Hematopoietic multipotent progenitor cell treated with erythropoietin and hydrocortisone succinate and interleukin-3 and kit ligand, for 6 days (in vitro differentiated cells): ENCODE results near the gene MN1.
"Not testable (repeated sequence)": the region's sequence is repeated elsewhere in the genome, so short reads cannot be mapped to it uniquely, and the experiment has no call there.

Experiments used
- DNase-seq: peaks from one replicate; pipeline ENCODE4 v3.0.0-alpha.2; 2015

The MN1 gene

DNA sequence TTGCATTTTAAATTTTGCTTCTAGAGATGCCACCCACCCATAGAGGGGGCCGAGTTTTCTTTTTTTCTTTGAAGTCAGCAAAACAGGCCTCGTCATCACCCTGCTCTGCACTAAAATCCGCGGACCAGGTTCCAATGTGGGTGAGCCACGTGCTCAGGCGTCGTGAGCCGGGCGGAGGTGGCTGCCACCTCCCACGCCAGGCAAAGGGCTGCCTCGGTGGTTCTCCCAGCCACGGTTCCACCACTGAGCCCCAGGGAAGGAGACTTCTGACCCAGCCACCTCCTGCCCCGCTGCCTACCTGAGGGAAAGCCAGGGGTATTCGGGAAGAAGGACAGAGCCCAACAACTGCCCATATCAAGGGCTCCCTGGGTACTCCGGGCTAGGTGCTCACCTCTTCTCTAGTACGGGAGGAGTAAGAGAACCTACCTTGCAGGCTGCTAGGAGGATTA, 45.3 kb downstream of the MN1 start:
- DNase-seq: no peak

DNA sequence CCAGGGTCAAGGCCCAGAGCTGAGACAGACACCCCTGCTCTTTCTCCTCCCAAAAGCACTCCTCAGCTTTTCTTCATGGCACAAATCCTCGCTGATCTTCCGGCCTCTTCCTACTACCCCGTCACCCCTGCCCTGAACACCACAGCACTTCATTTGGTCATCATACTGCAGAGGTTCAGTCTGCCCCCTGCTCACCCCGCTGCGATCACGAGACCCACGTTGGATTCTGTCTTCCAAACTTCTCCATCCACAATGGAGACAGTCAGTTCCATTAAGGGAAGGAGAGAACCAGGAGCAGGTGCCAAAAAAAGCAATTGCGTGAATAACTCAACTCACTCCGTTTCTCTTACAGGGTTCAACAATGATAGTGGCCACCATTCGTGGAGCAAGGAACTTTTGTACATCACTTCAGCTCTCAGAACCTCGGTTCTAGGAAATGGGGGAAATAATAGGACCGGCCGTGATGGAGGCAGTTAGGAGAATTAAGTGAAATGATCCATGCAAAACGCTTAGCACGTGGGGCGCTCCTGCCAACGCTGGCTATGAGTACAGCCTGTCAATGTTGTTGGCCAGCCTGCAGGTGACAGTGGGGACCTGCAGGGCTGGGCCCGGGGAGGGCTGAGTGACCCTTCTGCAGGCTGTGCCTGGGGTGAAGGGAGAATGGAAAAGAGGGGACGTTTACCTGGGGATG, 45.9 kb downstream of the MN1 start:
- no peak for DNase-seq

DNA sequence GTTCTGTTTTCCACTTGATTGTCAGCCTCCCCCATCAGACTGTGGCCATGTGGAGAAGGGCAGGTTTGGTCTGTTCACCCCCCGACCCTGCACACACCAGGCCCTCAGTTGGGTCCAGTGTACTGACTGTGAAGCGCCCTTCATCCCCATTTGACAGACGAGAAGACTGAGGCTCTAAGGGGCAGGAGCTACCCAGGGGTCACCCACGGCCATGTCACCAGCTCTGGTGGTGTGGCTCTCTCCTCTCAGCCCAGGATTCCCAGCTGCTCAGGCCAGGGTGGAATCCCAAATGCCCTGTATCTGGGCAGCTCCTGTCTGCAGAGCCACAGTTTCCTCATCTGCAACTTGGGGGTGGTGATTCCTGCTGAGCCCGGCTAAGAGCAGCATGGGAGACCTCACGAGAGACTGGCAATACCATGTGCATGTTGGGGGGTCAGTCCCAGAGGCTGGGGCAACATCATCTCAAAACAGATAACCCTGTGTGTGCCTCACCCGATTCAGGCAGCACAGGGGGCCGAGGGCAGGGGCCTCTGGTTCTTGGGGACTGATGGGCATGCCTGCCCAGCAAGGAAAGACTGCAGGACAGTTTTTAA, 46.6 kb downstream of the MN1 start:
- no peak for DNase-seq

DNA sequence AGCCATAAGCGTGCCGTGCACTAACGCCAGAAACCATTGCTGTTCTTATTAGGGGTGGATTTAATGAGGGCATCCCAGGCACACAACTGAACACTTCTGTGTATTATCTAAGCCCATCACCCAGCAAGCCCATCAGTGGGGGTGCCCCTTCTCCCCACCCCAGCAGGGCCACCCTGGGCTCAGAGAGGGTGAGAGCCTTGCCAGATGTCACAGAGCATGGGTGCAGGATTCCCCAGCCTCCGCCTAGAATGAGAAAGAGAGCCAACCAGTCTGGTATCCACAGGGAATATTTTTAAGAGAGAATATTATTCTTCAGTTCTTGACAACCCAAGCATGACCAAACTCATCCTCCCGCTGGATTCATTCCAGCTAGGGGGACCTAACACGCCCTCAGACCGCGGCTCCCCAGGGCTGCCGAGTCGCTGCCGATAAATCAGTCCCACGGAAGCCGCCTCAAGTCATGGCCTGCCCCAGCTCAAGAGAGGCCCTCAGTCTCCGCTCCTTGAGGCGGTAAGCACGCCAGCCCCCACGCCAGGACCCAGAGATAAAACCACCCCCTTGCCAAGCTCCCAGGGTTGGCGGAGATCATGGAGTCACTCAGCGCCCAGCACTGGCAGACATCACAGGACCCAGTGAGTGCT, 47.2 kb downstream of the MN1 start:
- no peak for DNase-seq

DNA sequence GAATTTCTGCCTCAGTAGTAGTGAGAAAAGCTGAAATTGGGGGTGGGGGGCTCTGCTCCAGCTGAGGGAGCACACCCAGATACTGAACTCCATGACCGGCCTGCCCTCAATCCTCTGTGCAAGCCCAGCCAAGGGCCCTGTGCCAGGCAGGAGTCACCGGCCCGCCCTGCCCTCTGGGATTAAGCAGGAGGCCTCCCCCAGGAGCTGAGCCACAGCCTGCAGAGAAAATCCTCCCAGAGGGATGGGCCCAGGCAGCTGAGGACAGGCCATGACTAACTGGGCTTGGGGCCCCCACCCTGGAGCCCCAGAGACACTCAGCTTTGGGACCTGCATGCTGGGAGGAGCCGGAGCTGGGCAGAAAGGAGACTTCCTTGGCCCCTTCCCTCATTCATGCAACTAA, 48.8 kb downstream of the MN1 start:
- DNase-seq: no peak

DNA sequence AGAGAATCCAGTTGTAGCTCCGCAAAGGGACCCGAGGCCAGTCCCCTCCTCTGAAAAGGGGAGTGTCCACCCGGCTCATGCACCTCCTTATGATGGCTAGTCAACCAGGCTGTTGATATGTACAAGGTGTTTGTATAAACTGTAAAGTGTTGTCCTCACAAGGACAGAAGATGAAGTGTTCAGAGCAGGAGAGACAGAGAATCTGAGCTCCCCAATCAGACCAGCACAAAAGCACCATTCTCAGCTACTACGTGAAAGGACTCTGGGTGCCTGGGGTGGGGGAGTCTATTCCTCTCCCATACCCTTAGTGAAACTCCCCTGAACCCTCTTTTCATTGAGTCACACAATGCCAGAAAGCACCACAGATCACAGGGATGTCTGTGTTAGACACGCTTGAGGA, 49.4 kb downstream of the MN1 start:
- no peak for DNase-seq

DNA sequence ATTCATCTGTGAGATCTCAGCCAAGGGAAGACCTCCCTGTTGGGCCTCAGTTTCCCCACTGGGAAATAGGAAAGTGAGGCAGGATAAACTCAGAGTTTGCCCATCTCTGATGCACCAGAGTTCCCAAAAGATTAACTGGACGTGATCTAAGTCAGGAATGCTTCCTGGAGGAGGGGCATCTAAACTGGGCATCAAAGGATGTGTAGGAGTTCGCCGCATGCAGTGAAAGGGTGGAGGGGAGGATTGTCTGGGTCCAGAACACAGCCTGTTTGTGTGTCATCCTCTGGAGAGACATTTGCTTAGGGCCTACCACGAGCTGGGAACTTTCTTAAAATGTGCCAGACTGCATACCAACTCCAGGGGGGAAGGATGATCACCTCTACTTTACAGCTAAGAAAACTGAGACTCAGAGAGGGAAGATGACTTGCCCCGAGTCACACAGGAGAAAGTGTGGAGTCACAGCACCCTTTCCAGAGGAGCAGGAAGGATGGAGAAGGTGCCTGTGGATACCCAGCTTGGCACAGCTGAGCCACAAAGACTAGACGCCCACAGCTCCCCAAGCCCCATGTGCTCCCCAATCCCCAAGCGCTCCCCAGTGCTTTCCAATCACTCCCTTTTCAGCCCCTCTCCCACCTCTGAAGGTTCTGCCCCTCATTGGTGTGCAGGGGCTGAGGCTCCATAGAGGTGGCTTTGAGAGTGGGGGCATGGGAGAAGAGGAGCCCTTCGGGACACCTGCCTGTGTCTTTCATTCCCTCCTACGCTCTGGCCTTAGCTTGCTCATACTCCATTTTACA, 50.1 kb downstream of the MN1 start:
- no peak for DNase-seq

DNA sequence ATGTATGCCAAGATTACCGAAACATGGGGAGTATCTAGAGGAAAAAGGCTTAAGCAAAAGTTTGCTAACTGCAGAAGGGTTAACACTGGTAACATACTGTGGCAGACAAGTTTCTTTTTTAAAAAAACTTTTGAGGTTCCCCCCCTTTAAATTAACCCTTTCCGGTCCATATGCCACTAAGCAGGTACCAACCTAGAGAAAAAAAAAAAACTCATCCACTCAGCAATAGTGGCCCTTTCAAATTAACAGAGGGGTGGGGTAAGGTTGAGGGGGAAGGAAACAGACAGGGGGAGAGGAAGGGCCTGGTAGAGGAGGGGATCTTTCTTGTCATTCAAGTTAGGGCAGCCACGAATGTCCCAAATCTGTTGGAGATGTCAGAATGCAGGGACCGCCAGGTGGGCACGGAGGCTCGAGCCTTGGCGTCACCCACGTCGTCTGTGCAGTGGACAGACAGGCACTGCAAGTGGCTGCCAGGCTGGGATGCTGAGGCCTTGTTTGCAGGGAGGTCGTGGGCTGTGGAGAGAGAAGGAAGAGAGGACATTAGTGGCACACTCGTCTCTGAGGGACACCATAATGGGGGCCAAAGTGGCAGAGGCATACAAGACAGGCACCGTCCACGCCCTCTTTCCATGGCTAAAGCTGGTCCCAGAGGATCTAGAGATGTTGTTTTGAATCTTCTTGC, 50.8 kb downstream of the MN1 start:
- no peak for DNase-seq

DNA sequence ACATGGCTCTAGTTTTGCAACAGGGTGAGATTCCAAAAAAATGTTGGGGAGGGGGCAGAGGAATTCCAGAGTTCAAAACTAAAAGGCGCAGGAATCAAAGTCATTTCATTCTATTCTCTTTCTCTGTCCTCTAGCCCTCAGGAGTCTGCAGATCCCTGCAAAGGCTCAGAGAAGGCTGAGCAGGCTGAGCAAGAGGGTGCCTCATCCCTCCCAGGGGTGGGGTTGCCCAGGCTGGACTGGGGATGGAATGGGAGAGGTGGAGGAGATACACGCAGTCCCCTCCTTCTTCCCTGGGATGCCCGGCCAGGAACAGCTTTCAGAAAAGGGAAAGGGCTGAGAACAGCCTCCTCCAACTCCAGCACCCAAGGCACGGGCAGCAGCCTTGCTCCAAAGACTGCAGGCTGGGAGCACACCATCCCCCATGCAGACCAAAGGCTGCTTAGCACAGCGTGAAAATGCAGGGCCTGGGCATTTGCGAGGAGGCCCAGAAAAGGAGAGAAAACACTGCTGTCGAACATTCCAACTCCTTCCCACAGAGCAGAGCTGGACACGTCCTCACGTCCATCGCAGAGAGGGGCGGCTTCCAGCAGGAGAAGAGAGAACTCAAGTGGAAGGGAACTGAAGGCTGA, 51.8 kb downstream of the MN1 start:
- no peak for DNase-seq

DNA sequence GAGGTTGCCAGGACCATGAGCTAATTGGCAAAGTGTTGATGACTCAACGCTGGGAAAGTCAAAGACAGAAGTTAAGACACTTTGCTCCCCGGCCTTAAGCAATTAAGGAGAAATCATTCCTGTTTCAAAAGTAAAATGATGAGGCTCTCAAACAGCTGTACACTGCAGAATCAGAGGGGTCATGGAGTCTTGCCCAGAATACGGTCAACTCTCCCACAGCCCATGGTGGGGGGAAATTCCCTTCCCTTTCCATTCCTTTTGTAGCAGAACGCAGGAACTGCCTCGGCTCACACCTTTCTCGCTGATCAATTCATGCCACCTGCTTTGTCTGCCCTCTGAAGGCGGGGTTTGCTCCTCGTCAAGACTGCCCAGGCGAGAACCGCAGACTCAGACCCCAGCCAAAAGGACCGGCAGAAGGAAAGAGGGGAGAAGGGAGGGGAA, 52.8 kb downstream of the MN1 start:
- DNase-seq: no peak

DNA sequence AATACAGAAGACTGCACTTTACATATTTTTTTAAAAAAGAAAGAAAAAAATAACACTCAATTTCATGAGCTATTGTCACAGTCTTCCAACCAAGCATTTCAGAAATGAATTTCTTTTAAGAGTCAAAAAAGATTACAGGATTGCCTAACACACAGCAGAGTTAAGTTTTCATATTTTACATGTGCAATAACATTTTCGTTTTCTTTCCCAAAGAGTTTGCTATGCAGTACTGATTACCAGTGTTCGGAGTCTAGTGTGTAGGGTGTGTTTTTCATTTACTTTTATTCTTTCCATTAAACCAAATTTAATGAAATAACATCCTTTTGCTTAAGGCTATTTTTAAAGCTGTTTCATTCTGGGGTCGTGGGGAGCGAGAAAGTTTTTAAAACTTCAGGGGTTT, 53.2 kb downstream of the MN1 start:
- DNase-seq: no peak

DNA sequence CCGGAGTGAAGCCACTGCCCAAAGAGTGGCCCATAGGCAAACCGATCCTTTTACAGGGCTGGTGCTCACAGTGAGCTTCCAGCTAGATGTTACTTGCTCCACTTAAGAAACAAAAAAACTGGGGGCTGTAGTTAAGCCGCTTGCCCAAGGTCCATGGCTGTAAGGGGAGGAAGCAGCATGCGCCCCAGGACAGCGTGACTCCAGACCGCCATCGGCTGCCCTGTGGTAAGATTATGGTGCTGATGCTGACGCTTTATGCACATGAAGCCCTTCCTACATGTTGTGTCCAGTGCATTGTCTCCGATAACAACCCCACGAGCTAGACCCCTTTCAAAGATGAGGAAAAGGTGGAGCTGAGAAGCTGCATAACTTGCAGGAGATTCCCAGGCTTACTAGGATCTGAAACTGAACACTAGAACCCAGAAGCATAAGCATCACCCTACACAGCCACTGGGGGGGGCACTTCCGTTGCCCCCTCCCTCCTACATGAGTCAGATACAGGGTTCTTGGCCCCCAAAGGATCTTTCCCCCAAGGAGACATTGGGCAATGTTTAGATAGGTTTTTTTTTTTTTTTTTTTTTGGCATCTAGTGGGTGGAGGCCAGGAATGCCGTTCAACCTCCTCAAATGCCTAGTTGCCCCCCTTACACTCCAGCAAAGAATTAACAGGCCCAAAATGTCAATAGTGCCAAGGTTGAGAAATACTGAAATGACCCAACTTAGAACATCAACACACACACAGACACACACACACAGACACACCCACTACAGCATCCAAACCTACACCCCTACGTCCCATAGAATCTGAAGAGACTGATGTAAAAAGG, 53.9 kb downstream of the MN1 start:
- peak; percentile 42 for DNase-seq

DNA sequence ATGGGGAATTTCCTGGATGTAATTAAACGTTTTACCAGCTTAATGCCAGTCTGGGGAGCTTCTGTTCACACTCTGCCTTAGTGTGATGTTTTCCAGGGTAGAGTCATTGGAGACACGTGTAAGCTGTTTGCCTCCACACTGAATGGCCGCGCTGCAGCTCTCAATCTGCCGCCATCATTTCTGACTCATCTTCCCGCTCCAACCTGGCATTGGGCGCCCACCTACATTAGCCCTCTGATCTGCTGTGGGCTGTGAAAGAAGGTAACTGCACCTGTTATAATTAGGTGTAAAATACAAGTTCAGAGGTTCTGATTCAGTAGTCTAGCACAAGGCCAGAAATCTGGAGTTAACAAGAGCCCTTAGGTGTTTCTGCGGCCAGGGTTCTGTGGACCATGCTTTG, 54.6 kb downstream of the MN1 start:
- DNase-seq: no peak

DNA sequence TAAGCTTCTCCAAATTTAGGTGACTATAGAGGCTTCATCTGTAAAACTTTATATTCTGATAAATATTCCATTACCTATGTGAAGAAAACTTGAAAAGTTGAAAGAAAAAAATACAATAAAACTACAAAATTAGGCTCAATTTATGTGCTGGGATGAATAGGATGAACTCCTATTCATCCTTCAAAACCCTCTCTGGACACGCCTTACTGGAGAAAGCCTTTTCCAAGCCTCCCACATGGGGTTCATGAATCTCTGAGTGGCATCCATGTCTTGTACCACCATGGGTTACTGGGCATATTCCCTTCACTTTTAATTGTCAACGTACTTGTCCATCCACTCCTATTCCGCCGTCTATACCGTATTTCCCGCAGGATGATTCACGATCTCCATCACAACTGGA, 55.7 kb downstream of the MN1 start:
- no peak for DNase-seq

DNA sequence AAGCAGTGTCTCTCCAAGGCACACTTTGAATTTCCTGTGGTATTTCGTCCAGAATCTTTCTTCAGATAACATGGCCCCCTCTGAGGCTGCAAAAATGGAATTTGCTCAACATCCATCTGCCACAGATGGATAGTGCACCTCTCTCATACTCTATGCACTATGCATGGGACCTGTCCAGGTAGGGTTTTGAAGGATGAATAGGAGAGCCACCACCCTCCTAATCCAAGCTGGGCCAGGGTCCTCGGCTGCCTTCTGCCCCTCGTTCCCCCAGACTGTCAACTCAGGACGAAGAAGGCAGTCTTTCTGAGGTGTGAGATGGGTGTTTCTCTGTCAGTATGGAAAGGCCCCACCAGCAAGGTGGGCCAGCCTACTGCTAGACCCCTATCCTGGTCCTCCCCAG, 56.4 kb downstream of the MN1 start:
- no peak for DNase-seq

DNA sequence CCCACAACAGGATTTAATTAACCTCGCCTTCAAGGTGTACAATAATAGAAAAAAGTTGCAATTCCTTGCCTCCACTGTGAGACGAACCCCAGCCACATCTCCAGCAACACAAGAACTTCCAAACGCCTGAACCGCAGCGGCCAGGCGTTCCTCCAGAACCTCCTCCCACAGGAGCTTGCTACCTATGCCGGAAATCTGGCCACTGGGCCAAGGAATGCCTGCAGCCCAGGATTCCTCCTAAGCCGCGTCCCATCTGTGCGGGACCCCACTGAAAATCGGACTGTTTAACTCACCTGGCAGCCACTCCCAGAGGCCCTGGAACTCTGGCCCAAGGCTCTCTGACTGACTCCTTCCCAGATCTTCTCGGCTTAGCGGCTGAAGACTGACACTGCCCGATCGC, 57.5 kb downstream of the MN1 start:
- DNase-seq: not testable (repeated sequence)

DNA sequence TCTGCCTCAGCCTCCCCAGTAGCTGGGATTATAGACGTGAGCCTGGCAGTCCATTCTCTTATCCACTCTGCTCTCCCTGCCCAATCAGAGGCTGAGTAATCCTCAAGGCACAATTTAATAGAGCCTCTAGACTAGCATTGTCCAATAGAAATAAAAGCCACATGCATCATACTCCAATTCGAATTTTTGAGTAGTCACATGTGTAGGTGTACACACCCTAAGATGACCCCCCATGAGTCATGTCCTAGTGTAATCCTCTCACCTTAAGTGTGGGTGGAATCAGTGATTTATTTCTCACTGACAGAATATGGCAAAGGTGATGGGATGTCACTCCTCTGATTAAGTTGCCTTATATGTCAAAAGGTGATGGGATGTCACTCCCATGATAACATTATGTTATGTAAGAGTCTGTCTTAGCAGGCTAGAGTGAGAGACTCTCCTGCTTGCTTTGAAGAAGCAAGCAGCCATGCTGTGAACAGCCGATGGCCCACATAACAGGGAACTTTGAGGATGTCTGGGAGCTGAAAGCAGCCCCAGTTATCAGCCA, 61.3 kb downstream of the MN1 start:
- no peak for DNase-seq

DNA sequence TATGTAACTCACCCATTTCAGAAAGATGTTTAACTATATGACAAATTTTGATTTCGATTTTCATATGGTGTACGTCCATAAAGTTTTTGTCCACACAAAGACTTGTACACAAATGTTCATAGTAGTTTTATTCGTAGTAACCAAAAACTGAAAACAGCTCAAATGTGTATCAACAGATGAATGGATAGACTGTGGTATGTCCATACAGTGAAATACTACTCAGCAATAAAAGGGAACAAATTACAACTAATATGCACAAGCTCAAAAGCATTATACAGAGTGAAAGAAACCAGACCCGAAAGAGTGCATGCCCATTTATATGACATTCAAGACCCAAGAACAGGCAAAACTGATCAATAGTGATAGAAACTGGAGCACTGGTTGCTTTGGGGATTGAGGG, 64.0 kb downstream of the MN1 start:
- no peak for DNase-seq

DNA sequence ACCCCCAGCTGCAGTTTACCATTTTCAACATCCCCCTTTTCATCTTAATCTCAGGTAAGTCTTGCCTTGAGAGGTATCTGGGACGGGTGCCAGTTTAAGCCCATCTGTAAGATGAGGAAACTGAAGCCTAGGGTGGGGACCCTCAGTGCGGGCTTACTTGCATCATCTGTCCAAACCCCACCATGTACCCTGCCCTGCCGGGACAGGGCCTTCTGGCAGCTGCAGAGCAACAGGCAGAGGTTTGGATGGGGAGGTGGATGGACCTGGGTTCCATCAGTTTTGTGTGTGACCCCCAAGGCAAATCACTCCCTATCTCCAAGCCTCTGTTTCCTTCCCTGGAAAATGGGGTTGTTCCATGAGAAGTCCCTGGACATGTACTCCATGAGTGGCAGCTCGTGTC, 67.5 kb downstream of the MN1 start:
- no peak for DNase-seq

DNA sequence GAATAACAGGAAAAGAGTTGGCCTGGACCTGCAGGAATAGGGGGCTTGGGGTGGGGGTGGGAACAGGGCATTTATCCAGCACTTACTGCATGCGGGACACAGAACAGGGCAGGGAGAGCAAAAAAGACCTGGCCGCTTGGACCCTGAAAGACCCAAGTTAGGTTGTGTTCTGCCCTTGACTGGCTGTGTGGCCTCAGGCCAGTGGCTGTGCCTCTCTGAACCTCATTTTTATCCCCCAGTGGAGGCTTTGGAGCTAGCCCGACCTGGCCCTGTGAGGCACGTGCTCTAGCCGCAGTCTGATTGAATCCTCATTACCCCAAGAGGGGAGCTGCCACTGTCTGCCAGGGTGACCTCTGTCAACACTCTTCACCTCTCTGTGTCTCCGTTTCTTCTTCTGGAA, 68.7 kb downstream of the MN1 start:
- no peak for DNase-seq

DNA sequence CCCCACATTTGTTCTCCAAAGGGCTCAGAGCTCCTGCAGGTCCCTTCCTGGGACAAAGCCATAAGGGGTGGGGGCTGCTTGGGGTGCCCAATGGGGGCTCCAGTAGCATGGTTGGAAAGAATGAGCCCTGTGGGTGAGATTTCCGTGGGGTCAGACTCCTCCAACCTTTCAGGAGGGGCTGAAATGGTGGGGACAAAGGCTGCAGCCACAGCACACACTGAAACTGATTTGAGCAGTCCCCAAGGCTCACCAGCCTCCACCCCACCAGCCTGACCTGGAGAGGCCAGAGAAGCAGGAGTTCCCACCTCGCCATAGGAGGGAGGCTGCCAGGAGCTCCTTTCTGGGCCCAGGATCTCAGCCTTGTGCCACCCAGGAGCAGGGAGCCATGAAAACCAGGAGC, 69.2 kb downstream of the MN1 start:
- DNase-seq: no peak
